Activated CD8-positive, alpha-beta memory T cell treated with anti-CD3 and anti-CD28 coated beads for 48 hours (primary cell): ENCODE measurements around the gene TAF8.

Experiments used
- DNase-seq, 3 experiments: peaks; one replicate each; pipeline ENCODE4 v3.0.0-alpha.2; 2020; ENCODE audit warnings: low read depth in 2 of 3, low spot score in 2 of 3

TAF8 gene

GRCh38 chr6:42095094-42095493, 44.8 kb downstream of the TAF8 start:
- DNase-seq = no peak

GRCh38 chr6:42095776-42096541, 45.6 kb downstream of the TAF8 start:
- DNase-seq = no peak

- peak in 1 of 3 experiments; percentile 28 for DNase-seq
These were observed 49.2 kb downstream of the TAF8 start for GRCh38 chr6:42099340-42100028.

GRCh38 chr6:42100029-42100901, 49.9 kb downstream of the TAF8 start:
- peak in 1 of 3 experiments; percentile 22 for DNase-seq

GRCh38 chr6:42101186-42101657, 50.9 kb downstream of the TAF8 start:
- no peak for DNase-seq

GRCh38 chr6:42103216-42103615, 52.9 kb downstream of the TAF8 start:
- no peak for DNase-seq

- DNase-seq = no peak
These were observed 53.4 kb downstream of the TAF8 start for GRCh38 chr6:42103753-42104094.

- peak; percentile 38 to 67 (median 63) for DNase-seq
These were observed 53.9 kb downstream of the TAF8 start for GRCh38 chr6:42104095-42104803.

GRCh38 chr6:42104804-42105125, 54.4 kb downstream of the TAF8 start:
- peak in 1 of 3 experiments; percentile 29 for DNase-seq

- no peak for DNase-seq
These were observed 54.9 kb downstream of the TAF8 start for GRCh38 chr6:42105156-42105648.

- DNase-seq = no peak
These were observed 55.4 kb downstream of the TAF8 start for GRCh38 chr6:42105709-42106108.

GRCh38 chr6:42106112-42107023, 56.0 kb downstream of the TAF8 start:
- no peak for DNase-seq

GRCh38 chr6:42108071-42108470, 57.7 kb downstream of the TAF8 start:
- no peak for DNase-seq

- DNase-seq = no peak
These were observed 60.4 kb downstream of the TAF8 start for GRCh38 chr6:42110683-42111082.

GRCh38 chr6:42112351-42112750, 62.0 kb downstream of the TAF8 start:
- DNase-seq = no peak

- no peak for DNase-seq
These were observed 63.8 kb downstream of the TAF8 start for GRCh38 chr6:42113936-42114636.

GRCh38 chr6:42117843-42118161, 67.5 kb downstream of the TAF8 start:
- DNase-seq = no peak

GRCh38 chr6:42118162-42119001, 68.1 kb downstream of the TAF8 start:
- DNase-seq = no peak
